ENCODE measurements around the gene HMCN1.

DNA sequence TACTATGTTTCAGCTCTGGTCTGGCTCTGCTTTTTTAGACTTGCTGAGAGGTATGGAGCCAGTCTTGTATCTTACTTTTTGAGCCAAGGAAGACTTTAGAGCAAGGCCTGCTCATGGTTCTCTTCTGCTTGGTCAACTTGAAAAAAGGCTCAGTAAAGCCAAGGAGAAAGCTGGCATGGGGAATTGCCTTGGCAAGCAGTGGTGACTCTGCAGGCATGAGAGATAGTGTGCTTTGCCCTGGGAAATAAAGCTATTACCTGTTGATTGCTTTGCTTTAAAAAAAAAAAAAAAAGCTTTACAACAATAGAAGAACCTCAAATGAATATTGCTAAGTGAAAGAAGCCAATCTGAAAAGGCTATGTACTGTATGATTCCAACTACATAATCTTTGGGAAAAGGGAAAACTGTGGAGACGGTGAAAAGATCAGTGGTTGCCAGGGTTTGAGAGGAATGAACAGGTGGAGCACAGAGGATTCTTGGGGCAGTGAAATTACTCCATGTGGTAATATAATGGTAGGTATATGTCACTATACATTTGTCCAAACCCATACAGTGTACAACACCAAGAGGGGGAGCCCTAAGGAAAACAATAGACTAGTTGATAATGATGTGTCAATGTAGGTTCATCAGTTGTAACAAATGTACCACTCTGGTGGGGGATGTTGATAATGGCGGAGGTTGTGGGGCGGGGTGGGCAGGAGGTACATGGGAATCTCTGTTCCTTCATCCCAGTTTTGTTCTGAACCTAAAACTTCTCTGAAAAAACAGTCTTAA is 87.6 kb downstream of the HMCN1 start:
- TF ChIP-seq CTCF (IDR thresholded peaks at IDR 0.05; ENCODE audit: poor library complexity, severe bottlenecking) (no peak), RAD21 (conservative IDR thresholded peaks at IDR 0.05) (no peak), POLR2AphosphoS5 (IDR thresholded peaks at IDR 0.05) (no peak)
